Neural progenitor cell (in vitro differentiated cells): ENCODE data around the gene C4BPB. TPM values are rescaled to one million over a fixed set of nuclear protein-coding genes. Genes with fewer than 3 reads are reported as not detected.

Experiments used
- DNase-seq: peaks from one replicate; pipeline ENCODE4 v3.0.0-alpha.2; 2016; ENCODE audit warnings: low spot score
- H2AFZ ChIP-seq: fragments of 200-600 bp; sonication (generic); replicated peaks from 2 replicates; pipeline ENCODE4 v1.6.1; 2016; ENCODE audit warnings: antibody characterized with exemption
- H3F3A ChIP-seq: fragments of 200-600 bp; sonication (generic); 2 replicates; pipeline ENCODE4 v1.6.1; 2016; ENCODE audit warnings: antibody characterized with exemption, low read depth
- H3K27ac ChIP-seq: fragments of 200-600 bp; sonication (generic); 2 replicates; pipeline ENCODE4 v1.5.1; 2016; ENCODE audit warnings: mild to moderate bottlenecking
- H3K27me3 ChIP-seq: fragments of 200-600 bp; sonication (generic); 2 replicates; pipeline ENCODE4 v1.6.1; 2016; ENCODE audit warnings: mild to moderate bottlenecking, moderate library complexity
- H3K36me3 ChIP-seq: fragments of 200-600 bp; sonication (generic); 2 replicates; pipeline ENCODE4 v1.5.1; 2016
- H3K4me1 ChIP-seq: fragments of 200-600 bp; sonication (generic); 2 replicates; pipeline ENCODE4 v1.6.1; 2016; ENCODE audit warnings: mixed run types
- H3K4me2 ChIP-seq: fragments of 200-600 bp; sonication (generic); 2 replicates; pipeline ENCODE4 v1.6.1; 2016
- H3K4me3 ChIP-seq: fragments of 200-600 bp; sonication (generic); 2 replicates; pipeline ENCODE4 v1.5.1; 2016
- H3K79me2 ChIP-seq: fragments of 200-600 bp; sonication (generic); 2 replicates; pipeline ENCODE4 v1.6.1; 2016; ENCODE audit warnings: low read depth
- H3K9ac ChIP-seq: fragments of 200-600 bp; sonication (generic); 2 replicates; pipeline ENCODE4 v1.6.1; 2016
- H3K9me3 ChIP-seq: fragments of 200-600 bp; sonication (generic); 2 replicates; pipeline ENCODE4 v1.5.1; 2016; ENCODE audit warnings: low read depth
- H4K20me1 ChIP-seq: fragments of 200-600 bp; sonication (generic); 2 replicates; pipeline ENCODE4 v1.6.1; 2016; ENCODE audit warnings: low read depth
- H3K27ac Mint-ChIP-seq: 3 replicates; pipeline ENCODE4 v1.8.0; 2021; ENCODE audit warnings: mixed read lengths
- H3K27me3 Mint-ChIP-seq: 2 replicates; pipeline ENCODE4 v1.8.0; 2022; ENCODE audit warnings: low read depth, mild to moderate bottlenecking, inconsistent platforms, moderate library complexity, mixed read lengths; ENCODE audit not compliant: insufficient read depth
- H3K36me3 Mint-ChIP-seq: 3 replicates; pipeline ENCODE4 v1.8.0; 2021; ENCODE audit warnings: mixed read lengths
- H3K4me1 Mint-ChIP-seq: 3 replicates; pipeline ENCODE4 v1.8.0; 2021; ENCODE audit warnings: mixed read lengths
- H3K4me3 Mint-ChIP-seq: 3 replicates; pipeline ENCODE4 v1.8.0; 2021; ENCODE audit warnings: mild to moderate bottlenecking, moderate library complexity, mixed read lengths
- H3K9me3 Mint-ChIP-seq: 3 replicates; pipeline ENCODE4 v1.8.0; 2020; ENCODE audit warnings: mixed read lengths
- CTCF ChIP-seq: fragments of 200-600 bp; sonication (generic); IDR thresholded peaks from 2 replicates; pipeline ENCODE4 v1.5.1; 2017; ENCODE audit warnings: antibody characterized with exemption, mild to moderate bottlenecking
- EZH2 ChIP-seq: fragments of 200-600 bp; sonication (generic); IDR thresholded peaks from 2 replicates; pipeline ENCODE4 v1.6.1; 2017; ENCODE audit warnings: antibody characterized with exemption, mild to moderate bottlenecking, moderate library complexity
- EZH2phosphoT487 ChIP-seq: fragments of 200-600 bp; sonication (generic); IDR thresholded peaks from 2 replicates; pipeline ENCODE4 v1.6.1; 2017; ENCODE audit warnings: antibody characterized with exemption
- total RNA-seq: library from RNA; depleted of rRNA; stranded (reverse); fragments of >200 nt; gene quantifications from 2 replicates; pipeline ENCODE4 v1.2.3, GENCODE V29; 2015; ENCODE audit warnings: low replicate concordance

C4BPB gene
- total RNA-seq, 1 donor from 2014 or later: not detected

- Mint-ChIP-seq H3K27ac (no peak overlapping the region), H3K4me3 (peak overlapping the region; percentile 95), H3K9me3 (no peaks in the 10 kb centered on the region), H3K36me3 (no peaks in the 10 kb centered on the region), H3K27me3 (peaks cover 11% of the 10 kb centered on the region), H3K4me1 (peaks cover 23% of the 10 kb centered on the region)
- Histone ChIP-seq H3K9me3 (no peaks in the 10 kb centered on the region), H3F3A (peaks cover 36% of the 10 kb centered on the region), H4K20me1 (peaks cover 7% of the 10 kb centered on the region), H3K4me2 (no peak overlapping the region), H3K79me2 (peaks cover 10% of the 10 kb centered on the region), H3K27ac (no peak overlapping the region), H3K36me3 (no peaks in the 10 kb centered on the region), H3K4me3 (no peak overlapping the region), H3K27me3 (peaks cover 14% of the 10 kb centered on the region), H3K9ac (no peak overlapping the region), H2AFZ (no peak overlapping the region), H3K4me1 (peaks cover 20% of the 10 kb centered on the region)
- no peak for DNase-seq
- no peak for TF ChIP-seq EZH2phosphoT487
- no peak for TF ChIP-seq EZH2
- TF ChIP-seq CTCF: no peak
Observed at GRCh38 chr1:207054491-207054890, 34.2 kb upstream of the C4BPB start.

- no peak for TF ChIP-seq EZH2
- no peak for TF ChIP-seq CTCF
- TF ChIP-seq EZH2phosphoT487: no peak
- no peak overlapping the region for H2AFZ ChIP-seq
- no peaks in the 10 kb centered on the region for H3K36me3 Mint-ChIP-seq
- H3K27ac Mint-ChIP-seq: no peak overlapping the region
- no peaks in the 10 kb centered on the region for H3K36me3 ChIP-seq
- peaks cover 11% of the 10 kb centered on the region for H3K27me3 Mint-ChIP-seq
- H3K4me3 Mint-ChIP-seq: no peak overlapping the region
- H3K4me1 Mint-ChIP-seq: peaks cover 20% of the 10 kb centered on the region
- H3K9me3 Mint-ChIP-seq: no peaks in the 10 kb centered on the region
- H3K4me3 ChIP-seq: no peak overlapping the region
- peaks cover 34% of the 10 kb centered on the region for H3F3A ChIP-seq
- H3K4me2 ChIP-seq: no peak overlapping the region
- no peak overlapping the region for H3K27ac ChIP-seq
- H3K9ac ChIP-seq: no peak overlapping the region
- peaks cover under 1% of the 10 kb centered on the region for H3K79me2 ChIP-seq
- no peak for DNase-seq
- peaks cover 4% of the 10 kb centered on the region for H4K20me1 ChIP-seq
- H3K27me3 ChIP-seq: peaks cover 14% of the 10 kb centered on the region
- no peaks in the 10 kb centered on the region for H3K9me3 ChIP-seq
- peaks cover 21% of the 10 kb centered on the region for H3K4me1 ChIP-seq
Observed at GRCh38 chr1:207055386-207056001, 33.2 kb upstream of the C4BPB start.

- no peaks in the 10 kb centered on the region for H3K36me3 Mint-ChIP-seq
- H3K79me2 ChIP-seq: no peaks in the 10 kb centered on the region
- H2AFZ ChIP-seq: no peak overlapping the region
- no peak overlapping the region for H3K4me3 ChIP-seq
- H3K4me1 Mint-ChIP-seq: peaks cover 12% of the 10 kb centered on the region
- peaks cover 14% of the 10 kb centered on the region for H3K27me3 Mint-ChIP-seq
- H3K9ac ChIP-seq: no peak overlapping the region
- peaks cover 14% of the 10 kb centered on the region for H3K27me3 ChIP-seq
- H3K4me2 ChIP-seq: no peak overlapping the region
- peaks cover 24% of the 10 kb centered on the region for H3F3A ChIP-seq
- H3K9me3 Mint-ChIP-seq: no peaks in the 10 kb centered on the region
- H3K9me3 ChIP-seq: no peaks in the 10 kb centered on the region
- H3K4me1 ChIP-seq: peaks cover 14% of the 10 kb centered on the region
- H3K36me3 ChIP-seq: no peaks in the 10 kb centered on the region
- TF ChIP-seq EZH2phosphoT487 (no peak), EZH2 (no peak), CTCF (no peak)
- DNase-seq: no peak
- no peak overlapping the region for H3K27ac ChIP-seq
- peaks cover 4% of the 10 kb centered on the region for H4K20me1 ChIP-seq
- H3K4me3 Mint-ChIP-seq: no peak overlapping the region
- H3K27ac Mint-ChIP-seq: no peak overlapping the region
Observed at GRCh38 chr1:207056673-207057072, 32.0 kb upstream of the C4BPB start.
